GM21381 (cell line): Measurements from ENCODE around the gene CDK9.

ENCODE experiments used
- ATAC-seq: cut with Tn5 transposase; IDR thresholded peaks from one replicate; pipeline ENCODE4 v1.9.1; 2021; ENCODE audit warnings: mild to moderate bottlenecking, moderate library complexity; ENCODE audit not compliant: unreplicated experiment

The CDK9 gene

DNA sequence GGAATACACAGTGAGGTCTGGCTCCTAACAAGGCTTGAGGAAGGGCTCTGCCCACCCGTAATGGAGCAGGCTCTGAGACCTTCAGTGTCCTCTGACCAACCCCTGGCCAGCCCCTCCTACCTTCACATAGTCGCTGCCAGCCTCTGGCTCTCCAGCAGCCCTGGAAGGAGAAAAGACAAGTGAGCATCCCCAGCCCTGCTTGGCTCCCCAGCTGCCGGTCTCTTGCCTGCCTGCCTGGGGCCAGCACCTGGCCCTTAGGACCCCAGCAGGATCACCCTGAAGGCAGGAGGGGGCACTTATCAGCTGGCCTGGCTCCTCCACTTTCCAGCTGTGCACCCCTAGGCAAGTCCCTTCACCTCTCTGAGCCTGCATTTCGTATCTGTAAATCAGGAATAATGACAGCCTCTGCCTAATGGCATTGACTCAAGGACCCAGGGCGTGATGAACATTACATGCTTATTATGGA, 24.3 kb upstream of the CDK9 start:
- ATAC-seq: no peak

DNA sequence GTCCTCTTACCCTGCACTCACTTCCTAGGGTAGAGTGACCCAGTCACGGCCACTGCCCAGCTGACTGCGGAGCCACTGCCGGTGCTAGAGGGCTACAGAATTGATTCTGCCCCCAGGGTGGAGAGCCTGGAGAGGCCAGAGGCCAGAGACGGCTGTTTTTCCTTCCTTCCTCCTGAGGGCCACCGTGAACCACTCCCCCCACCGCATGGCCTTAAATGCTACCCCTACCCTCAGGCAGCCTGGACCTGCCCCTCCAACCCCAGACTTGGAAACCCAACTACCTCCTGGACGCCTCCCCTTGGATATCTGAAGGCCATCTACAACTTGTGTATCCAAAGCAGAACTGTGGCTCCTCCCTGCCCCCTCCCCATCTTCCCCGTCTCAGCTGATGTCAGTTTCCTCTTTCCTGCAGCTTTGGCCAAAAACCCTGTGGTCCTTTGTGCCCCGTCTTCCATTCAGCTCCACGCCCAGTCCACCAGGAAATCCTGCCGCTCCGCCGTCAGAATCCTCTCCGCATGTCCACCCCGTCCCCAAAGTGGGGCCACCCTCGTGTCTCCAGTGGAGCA, 23.6 kb upstream of the CDK9 start:
- no peak for ATAC-seq

DNA sequence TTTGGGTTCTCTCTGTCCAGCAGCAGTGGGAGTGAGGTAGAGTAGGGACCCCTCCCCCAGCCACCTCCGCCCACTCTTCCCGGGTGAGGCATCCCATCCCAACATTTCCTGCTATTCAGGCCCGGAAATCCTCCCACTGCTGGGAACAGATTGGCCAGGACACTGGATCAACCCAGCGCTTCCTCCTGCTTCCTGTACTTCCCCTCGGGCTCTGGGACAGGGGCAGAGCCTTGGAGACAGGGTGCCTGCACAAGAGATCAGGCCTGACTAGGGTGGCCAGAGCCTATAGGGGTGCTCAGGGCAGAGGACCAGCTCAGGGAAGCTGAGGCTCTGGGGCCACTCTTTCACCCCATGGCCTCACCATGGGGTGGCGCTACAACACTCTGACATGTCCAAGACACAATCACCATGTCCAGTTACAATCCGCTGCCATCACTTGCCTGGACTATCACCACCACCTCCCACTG, 21.9 kb upstream of the CDK9 start:
- no peak for ATAC-seq

DNA sequence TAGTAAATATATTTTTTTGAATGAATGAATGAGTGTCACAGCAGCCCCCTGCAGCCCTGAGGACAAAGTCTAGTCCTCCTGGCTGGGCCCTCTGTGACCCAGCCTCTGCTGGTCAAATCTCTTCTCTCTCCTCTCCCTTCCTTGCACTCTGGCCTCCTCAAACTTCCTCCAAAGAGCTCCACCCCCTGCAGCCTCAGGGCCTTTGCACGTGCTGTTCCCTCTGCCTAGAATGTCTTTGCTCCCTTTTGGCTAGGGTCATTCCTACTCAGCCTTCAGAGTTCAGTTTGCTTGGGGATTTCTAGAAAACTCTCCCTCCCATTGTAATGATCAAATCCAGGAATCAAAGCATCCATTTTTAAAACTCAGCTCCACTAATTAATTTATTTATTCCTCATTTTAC, 20.4 kb upstream of the CDK9 start:
- no peak for ATAC-seq

DNA sequence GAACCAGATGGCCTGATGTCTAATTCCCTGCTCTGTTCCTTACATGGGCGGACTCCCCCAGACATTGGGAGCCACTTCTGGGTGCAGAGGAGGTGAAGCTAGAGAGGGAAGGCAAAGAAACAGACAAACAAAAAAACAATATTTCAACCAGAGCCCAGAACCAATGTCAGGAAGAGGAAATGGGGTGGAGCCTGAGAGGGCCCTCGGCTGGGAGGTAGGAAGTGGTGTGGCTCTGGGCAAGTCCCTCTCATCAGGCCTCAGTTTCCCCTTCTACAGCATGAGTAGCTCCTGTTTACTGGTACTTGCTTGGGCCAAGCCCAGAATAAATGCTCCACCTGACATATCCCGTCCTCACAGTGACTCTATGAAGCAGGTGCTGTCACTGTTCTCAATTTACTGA, 18.4 kb upstream of the CDK9 start:
- ATAC-seq: no peak

DNA sequence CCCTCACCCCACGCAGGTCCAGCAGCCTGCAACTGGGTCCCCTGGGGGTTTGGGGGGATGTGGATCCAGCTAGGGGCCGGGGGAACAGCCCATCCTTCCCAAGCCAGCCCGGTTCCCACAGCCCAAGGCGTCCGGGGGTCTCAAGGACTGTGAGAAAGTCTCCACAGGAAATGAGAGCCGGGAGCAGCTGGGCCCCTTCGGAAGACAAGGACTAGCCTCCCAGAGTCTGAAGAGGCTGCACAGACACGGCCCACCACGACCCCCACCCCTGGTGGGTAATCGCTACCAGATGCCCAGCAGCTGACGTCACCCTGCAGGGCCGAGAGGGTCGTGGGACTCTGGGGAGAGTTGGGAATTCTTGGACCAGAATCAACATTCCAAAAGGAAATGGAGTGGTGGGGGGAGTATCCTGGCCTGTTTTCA, 17.9 kb upstream of the CDK9 start:
- ATAC-seq: no peak

DNA sequence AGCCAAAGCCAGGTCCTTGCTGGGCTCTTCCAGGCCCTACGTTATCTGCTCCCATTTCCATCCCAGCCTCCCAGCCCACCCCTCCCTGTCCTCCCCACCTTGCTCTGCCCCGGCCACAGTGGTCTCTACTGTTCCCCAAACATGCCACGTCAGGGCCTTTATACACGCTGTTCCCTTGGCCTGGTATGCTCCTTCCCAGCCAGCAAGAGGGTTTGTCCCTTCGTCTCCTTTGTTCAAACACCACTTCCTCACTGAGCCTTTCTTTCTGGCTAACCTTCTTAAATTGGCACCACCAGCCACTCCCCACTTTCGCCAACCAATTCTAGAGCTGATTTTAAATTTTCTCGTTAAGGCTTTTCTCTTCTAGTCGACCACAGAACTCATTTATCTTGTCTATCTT, 17.1 kb upstream of the CDK9 start:
- no peak for ATAC-seq

DNA sequence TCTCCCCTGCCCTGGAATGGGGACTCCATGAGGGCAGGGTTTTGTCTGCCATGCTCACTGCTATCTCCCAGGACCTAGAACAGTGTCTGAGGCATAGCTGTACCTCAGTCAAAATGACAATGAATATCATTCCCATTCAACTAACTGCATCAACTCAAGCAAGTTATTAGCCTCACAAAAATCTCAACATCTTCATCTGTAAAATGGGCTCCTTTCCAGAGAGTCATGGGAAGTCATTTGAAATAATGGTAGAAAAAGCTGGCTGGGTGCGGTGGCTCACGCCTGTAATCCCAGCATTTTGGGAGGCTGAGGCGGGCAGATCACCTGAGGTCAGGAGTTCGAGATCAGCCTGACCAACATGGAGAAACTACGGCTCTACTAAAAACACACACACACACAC, 16.7 kb upstream of the CDK9 start:
- no peak for ATAC-seq

DNA sequence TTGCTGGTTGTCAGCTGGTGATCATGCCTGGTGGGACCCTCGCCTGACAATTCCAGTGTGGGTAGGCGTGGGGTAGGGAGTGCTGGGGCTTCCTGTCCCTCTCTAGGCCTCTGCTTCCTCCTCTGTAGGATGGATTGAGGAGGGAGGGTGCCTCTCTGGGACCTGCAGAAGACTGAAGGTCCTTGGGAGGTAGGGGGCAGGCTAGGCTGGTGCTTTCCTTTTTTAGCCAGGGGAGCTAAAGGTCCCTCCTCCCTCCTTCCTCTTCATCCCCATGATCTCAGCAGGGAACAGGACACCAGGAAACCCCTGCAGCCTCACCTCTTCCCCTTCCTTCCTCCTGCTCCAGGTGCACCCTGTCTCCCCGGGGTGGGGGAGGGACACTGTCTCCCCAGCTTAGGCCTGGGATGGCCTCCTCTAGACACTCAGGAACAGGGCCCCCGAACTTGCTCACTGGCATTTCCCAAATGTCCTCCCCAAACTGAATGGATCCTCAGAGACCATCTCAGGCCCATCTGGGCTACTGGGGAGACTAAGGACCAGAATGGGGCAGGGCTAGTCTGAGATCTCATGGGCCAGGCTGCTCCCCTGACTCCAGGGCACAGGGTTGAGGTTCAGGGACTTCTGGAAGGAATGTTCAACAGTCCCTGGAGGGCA, 15.8 kb upstream of the CDK9 start:
- ATAC-seq: no peak

DNA sequence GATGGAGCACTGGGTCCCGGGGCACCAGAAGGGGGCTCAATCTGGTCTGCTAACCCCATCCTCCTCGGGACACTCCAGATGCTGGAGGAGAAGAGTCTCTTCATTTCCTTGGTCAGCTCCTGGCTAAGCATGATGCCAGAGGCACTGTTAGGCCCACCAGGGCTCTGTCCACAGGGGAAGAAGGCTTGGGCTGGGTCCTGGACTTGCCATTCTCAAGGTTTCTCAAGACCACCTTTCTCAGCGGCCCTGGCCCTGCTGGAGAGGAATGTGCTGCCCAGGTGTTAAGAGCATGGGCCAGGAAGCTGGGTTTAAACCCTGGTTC, 15.3 kb upstream of the CDK9 start:
- no peak for ATAC-seq

DNA sequence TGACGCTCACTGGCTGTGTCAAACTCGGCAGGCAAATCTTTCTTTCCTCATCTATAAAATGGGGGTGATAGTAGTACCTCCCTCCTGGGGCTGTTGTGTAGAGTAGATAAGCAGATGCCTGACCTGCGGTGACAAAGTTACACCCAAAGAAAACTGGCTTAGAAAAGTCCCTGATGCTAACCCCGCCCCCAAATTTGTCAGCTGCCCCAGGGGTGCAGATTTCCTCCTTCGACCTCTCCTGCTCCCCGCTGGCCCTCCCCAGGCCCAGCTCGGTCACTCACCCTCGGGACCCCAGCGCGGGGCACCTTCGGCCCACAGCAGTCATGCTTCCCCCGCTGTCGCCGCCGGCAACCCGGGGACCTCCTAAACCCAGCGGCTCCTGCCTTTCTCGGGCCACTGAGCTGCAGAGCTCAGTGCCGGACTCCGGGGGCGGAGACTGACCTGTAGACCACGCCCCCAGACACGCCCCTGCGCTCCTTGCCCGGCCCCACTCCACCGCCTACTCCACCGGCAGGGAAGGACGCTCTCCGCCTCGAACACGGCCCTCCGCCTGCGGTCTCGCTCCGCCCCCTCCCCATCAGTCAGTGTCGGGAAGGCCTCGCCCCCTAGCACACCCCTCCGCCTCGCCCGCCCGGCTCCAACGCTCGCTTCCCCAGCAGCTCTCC, 14.8 kb upstream of the CDK9 start:
- ATAC-seq: peak; percentile 86

DNA sequence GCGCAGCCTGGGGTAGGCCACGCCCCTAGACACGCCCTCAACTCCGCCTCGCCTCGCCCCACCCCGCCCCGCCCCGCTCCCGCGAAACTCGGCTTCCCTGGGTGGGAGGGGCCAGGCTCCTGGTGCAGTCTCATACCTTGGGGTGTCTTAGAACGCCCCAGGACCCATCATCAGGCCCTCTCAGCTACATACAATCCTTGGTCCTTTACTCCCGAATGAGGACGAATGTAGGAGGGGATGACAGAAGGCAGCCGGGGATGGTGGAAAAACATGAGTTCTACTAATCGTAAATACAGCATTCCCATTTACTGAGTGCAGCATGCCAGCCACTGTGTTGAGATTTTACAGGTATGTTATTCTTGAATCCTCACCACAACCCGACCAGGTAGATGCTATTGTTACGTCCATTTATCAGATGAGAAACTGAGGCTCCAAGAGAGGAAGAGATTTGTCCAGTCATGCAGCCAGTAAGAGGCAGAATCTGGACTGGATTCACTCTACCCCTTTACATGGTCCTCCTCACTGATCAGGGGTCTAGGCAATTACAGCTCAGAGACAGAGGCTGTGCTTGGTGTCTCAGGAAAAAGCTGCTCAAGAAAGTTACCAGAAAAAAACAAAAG, 14.2 kb upstream of the CDK9 start:
- ATAC-seq: no peak

DNA sequence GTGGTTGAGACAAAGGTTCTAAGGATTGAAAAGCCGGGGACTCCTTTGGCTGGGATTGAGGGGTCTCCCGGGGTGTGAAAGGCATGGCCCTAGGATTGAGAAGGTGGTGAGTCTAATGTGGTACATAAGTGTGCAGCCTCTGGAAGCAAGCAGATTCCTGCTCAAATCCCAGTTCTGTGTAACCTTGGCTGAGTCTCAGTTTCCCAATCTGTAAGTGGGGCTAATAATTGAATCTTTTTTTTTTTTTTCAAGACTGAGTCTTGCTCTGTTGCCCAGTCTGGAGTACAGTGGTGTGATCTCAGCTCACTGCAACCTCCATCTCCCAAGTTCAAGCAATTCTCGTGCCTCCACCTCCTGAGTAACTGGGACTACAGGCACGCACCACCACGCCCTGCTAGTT, 13.2 kb upstream of the CDK9 start:
- no peak for ATAC-seq

DNA sequence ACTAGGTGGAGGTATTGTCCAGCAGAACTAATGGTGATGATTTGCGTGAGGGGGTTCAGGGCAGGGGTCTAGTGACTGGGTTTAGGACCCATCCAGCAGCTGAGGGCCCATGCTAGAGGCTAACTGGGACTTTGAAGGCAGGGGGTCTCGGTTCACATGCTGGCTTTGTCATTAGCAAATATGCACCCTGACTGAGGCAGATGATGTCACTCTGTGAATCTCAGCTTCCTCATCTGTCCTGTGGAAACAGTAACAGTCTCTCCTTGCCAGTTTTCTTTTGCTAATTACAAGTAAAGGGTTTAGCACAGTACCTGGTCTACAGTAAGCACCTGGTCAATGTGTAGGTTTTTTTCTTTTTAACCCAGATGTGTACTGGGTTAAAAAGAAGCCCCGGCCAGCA, 12.6 kb upstream of the CDK9 start:
- no peak for ATAC-seq

DNA sequence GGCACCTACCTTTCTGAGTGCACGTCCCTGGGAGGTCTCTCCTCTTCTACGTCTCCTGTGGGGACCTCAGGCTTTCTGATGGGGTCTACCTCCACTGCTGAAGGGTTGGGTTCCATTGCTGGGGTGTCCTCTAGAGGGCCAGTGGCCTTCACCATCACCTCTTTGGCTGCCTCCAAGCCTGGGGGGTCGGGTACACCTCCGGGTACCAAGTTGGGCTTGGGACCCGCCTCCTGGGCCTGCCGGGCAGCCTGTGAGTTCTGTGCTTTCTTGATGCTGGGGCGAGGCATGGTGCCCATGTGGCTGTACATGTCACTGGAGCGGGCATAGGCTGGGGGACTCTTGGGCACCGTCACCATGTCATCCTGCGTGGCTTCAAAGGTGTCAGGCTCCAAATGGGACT, 11.9 kb upstream of the CDK9 start:
- ATAC-seq: no peak

DNA sequence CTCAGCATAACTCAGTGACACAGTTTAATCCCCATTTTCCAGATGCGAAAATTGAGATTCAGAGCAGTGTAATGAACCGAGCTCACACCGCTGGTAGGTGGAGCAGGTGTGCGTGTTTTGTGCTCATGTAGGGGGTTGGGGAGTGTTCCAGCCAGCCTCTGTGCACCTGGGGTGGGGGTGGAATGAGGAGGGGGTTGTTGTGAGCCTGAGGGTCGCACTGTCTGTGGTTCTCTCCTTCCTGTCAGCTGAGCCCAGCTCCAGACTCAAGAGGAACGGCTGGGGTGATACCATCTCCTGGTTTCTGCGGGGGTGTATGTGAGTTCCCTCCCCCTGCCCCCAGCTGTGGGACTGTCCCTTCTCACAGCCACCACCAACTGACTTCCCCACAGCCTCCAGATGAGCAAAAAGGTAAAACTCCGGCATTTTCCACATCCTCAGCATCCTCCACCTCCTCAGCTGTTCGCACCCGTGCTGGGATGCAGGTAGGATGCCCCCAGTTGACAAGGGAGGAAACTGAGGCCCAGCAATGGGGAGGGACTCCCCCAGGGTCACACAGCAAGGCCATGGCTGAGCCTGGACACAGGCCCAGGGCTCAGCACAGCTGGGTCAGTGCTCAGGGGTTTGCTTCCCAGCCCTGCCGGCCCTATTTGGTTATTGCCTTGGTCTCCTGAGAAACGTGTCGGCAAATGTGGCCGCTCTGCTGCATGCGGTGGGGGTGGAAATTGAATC, 9.5 kb upstream of the CDK9 start:
- no peak for ATAC-seq

DNA sequence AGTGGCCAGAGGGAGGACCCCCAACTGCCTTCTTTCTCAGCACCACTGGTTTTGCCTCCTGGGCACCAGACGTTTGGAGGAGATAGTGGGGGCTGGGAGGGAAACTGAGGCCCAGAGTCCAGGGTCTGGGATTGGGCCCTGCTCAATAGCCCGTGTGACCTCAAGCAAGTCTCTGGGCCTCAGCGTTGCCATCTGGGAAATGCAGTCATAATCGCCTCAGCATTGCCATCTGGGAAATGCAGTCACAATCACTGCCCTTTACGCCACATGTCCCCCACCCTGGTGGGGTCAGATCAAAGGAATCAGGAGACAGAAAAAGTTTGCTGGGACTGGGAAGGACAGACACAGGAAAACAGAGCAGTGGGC, 8.9 kb upstream of the CDK9 start:
- no peak for ATAC-seq

DNA sequence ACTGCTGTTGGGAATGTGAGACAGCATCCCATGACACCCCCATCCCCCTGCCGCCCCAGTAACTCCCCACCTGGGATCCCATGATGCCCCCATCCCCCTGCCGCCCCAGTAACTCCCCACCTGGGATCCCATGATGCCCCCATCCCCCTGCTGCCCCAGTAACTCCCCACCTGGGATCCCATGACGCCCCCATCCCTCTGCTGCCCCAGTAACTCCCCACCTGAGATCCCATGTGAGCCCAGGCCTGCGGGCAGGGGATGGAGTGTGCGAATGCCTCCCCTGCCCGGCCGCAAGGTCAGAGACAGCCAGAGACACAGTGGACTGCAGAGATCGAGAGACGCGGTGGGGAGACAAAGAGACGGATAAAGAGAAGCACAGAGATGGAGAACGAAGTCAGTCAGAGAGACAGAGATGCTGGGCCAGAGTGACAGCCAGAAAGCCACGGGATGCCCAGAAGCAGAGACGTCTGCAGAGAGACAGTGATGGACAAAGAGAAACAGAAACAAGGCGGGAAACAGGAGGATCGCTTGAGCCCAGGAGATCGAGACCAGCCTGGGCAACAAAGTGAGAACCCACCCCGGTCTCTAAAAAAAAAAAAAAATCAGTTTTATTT, 8.4 kb upstream of the CDK9 start:
- ATAC-seq: no peak

DNA sequence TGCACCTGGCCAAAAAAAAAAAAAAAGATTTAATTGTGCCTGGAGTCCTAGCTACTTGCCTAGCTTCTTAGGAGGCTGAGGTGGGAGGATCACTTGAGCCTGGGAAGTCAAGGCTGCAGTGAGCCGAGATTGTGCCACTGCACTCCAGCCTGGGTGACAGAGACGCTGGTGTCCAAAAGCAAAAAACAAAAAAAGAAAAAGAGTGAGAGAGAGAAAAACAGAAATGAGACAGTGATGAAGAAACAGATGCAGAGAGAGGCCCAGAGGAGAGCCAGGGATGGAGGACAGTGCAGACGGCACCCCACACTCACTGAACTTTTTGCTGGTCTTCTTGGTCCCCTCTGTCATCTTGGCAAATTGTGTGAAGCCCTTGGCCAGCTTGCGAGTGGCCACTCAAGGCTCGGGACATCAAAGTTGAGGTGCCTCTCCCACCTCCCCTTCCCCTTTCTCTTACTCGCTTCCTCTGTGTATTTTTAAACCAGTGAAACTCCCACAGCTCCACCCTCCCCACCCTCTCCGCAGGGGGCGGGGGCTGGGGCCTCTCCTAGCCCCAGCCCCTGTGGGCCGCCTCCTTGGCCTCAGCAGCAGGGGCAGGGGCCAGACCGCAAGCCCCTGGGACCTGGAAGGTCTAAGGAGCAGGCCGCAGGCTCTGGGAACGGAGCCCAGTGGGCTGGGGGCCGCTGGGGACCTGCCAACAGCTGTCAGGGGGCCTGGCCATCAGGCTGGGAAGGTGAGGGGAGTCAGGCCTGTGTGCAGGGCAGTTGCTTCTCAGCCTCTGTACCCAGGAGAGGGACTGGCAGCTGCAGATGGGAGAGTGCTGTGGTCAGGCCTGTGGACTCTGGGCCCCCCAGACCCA, 7.3 kb upstream of the CDK9 start, which contains the start of gene SH2D3C:
Gene SH2D3C (minus strand): TSS at position 387 of the 856 bp plus-strand sequence. CDS start 39 bp downstream, at position 348.
- ATAC-seq: peak; percentile 34
